K562 (cell line): ENCODE measurements around the gene ZFP64. TPM values are rescaled to one million over a fixed set of nuclear protein-coding genes. Genes with fewer than 3 reads are reported as not detected.
A peak's percentile ranks its signal among the peaks of the same experiment; 100 is the strongest.

Experiments
- HDAC2 ChIP-seq: fragments of 450-650 bp; IDR thresholded peaks from 2 replicates; pipeline ENCODE4 v1.6.1; 2016; ENCODE audit warnings: mild to moderate bottlenecking
- HES1 ChIP-seq: fragments of 450-650 bp; IDR thresholded peaks from 2 replicates; pipeline ENCODE4 v1.6.1; 2016; ENCODE audit warnings: low read depth, mild to moderate bottlenecking, moderate library complexity
- KLF13 ChIP-seq: fragments of 450-650 bp; IDR thresholded peaks from 2 replicates; pipeline ENCODE4 v1.6.1; 2016; ENCODE audit warnings: missing genetic modification characterization, low read depth, mild to moderate bottlenecking, missing compliant biosample characterization, moderate library complexity, borderline replicate concordance
- MED1 ChIP-seq: sonication (generic); formaldehyde crosslinking; IDR thresholded peaks from 2 replicates; pipeline ENCODE4 v1.8.1; 2023; ENCODE audit warnings: missing genetic modification reagents, borderline replicate concordance
- MEIS2 ChIP-seq: fragments of 450-650 bp; IDR thresholded peaks from 2 replicates; pipeline ENCODE4 v1.6.1; 2014; ENCODE audit warnings: mild to moderate bottlenecking; ENCODE audit not compliant: partially characterized antibody
- MYBL2 ChIP-seq, 2 experiments: fragments of 450-650 bp in 1 of 2; sonication (generic) in 1 of 2; formaldehyde crosslinking in 1 of 2; IDR thresholded peaks; 2 replicates each; pipeline versions ENCODE4 v1.6.1 to v1.8.1; 2017 to 2022; ENCODE audit warnings: borderline replicate concordance in 1 of 2, inconsistent platforms in 1 of 2, low read depth in 1 of 2, mild to moderate bottlenecking in 1 of 2, missing genetic modification reagents in 1 of 2, moderate library complexity in 1 of 2
- NR1H2 ChIP-seq: sonication (generic); formaldehyde crosslinking; IDR thresholded peaks from 2 replicates; pipeline ENCODE4 v1.4.0; 2020; ENCODE audit warnings: mild to moderate bottlenecking, missing genetic modification reagents
- PHF20 ChIP-seq: fragments of 450-650 bp; IDR thresholded peaks from 2 replicates; pipeline ENCODE4 v1.6.1; 2018; ENCODE audit not compliant: partially characterized antibody
- POLR2G ChIP-seq: fragments of 200-400 bp; formaldehyde crosslinking; IDR thresholded peaks from 2 replicates; pipeline ENCODE4 v1.6.1; 2017; ENCODE audit warnings: low read depth, mild to moderate bottlenecking, antibody characterized with exemption, low read length, moderate library complexity
- POLR3G ChIP-seq: IDR thresholded peaks from 2 replicates; pipeline ENCODE4 v1.6.1; 2011; ENCODE audit not compliant: insufficient read length, insufficient replicate concordance; ENCODE audit errors: extremely low read depth
- ZKSCAN1 ChIP-seq: fragments of 150-350 bp; IDR thresholded peaks from 2 replicates; pipeline ENCODE4 v1.6.1; 2016; ENCODE audit warnings: low read depth, low read length
- ZNF212 ChIP-seq: fragments of 450-650 bp; formaldehyde crosslinking; IDR thresholded peaks from 2 replicates; pipeline ENCODE4 v1.4.0; 2020; ENCODE audit warnings: mild to moderate bottlenecking
- polyA plus RNA-seq, 8 experiments: library from polyadenylated mRNA; depleted of rRNA in 4 of 8; stranded (reverse) in 5 of 8; unstranded in 3 of 8; fragments of >200 nt; fragmentation: Nextera tagmentation in 2 of 8; fragmentation: Illumina TruSeq in 1 of 8; extraction: Ambion mirVana in 2 of 8; extraction: Trizol in 1 of 8; gene quantifications; 2 replicates each; pipeline versions ENCODE4 v1.2.1 to v1.2.3, GENCODE V29; 2011 to 2014; ENCODE audit warnings: inconsistent platforms in 1 of 8, missing spikeins in 1 of 8
- total RNA-seq, 7 experiments: library from RNA; depleted of rRNA in 6 of 7; stranded (reverse); fragments of >200 nt in 6 of 7; fragmentation: Illumina TruSeq in 2 of 7; extraction: Trizol in 2 of 7; gene quantifications; 2 replicates each; pipeline versions ENCODE4 v1.2.1 to v1.2.3, GENCODE V29; 2011 to 2021; ENCODE audit warnings: low replicate concordance in 1 of 7
- TF ChIP-seq, protein P1 (sequence below): fragments of 250-450 bp; sonication (Bioruptor Pico); IDR thresholded peaks from 2 replicates; pipeline ENCODE4 v1.8.0; 2022; ENCODE audit warnings: inconsistent platforms
- TF ChIP-seq, protein P2 (sequence below): fragments of 450-650 bp; IDR thresholded peaks from 2 replicates; pipeline ENCODE4 v1.6.1; 2017; ENCODE audit warnings: antibody characterized with exemption
- TF ChIP-seq, protein P3 (sequence below): sonication (generic); formaldehyde crosslinking; IDR thresholded peaks from 2 replicates; pipeline ENCODE4 v1.8.0; 2022; ENCODE audit warnings: mild to moderate bottlenecking, missing genetic modification reagents
- TF ChIP-seq, protein P4 (sequence below): fragments of 250-450 bp; sonication (Bioruptor Pico); IDR thresholded peaks from 2 replicates; pipeline ENCODE4 v1.9.0; 2021; ENCODE audit warnings: mild to moderate bottlenecking, inconsistent platforms

Gene ZFP64
- total and polyA plus RNA-seq, 9 of the 15 experiments (the other 6 are each of a cell fraction or from before 2014, with no cell fraction given) = 1.4 to 13.4 (median 7.0) TPM

GRCh38 chr20:52191132-52191915 is at the start of gene ZFP64 (continued):
- TF ChIP-seq, protein P1, sequence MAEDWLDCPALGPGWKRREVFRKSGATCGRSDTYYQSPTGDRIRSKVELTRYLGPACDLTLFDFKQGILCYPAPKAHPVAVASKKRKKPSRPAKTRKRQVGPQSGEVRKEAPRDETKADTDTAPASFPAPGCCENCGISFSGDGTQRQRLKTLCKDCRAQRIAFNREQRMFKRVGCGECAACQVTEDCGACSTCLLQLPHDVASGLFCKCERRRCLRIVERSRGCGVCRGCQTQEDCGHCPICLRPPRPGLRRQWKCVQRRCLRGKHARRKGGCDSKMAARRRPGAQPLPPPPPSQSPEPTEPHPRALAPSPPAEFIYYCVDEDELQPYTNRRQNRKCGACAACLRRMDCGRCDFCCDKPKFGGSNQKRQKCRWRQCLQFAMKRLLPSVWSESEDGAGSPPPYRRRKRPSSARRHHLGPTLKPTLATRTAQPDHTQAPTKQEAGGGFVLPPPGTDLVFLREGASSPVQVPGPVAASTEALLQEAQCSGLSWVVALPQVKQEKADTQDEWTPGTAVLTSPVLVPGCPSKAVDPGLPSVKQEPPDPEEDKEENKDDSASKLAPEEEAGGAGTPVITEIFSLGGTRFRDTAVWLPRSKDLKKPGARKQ (CRISPR knock-in tag) = no peak
- TF ChIP-seq, protein P2, sequence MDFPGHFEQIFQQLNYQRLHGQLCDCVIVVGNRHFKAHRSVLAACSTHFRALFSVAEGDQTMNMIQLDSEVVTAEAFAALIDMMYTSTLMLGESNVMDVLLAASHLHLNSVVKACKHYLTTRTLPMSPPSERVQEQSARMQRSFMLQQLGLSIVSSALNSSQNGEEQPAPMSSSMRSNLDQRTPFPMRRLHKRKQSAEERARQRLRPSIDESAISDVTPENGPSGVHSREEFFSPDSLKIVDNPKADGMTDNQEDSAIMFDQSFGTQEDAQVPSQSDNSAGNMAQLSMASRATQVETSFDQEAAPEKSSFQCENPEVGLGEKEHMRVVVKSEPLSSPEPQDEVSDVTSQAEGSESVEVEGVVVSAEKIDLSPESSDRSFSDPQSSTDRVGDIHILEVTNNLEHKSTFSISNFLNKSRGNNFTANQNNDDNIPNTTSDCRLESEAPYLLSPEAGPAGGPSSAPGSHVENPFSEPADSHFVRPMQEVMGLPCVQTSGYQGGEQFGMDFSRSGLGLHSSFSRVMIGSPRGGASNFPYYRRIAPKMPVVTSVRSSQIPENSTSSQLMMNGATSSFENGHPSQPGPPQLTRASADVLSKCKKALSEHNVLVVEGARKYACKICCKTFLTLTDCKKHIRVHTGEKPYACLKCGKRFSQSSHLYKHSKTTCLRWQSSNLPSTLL = no peak
- TF ChIP-seq POLR3G = no peak
- peak; percentile 72 for TF ChIP-seq PHF20
- TF ChIP-seq POLR2G = peak; percentile 94
- no peak for TF ChIP-seq HES1
- TF ChIP-seq ZKSCAN1 = no peak; the same call in 1 of the 2 replicates
- TF ChIP-seq HDAC2 = 0 out of 2 replicates have a peak, but pooled peaks have one; percentile 18
- no peak for TF ChIP-seq KLF13 (tag)
- no peak for TF ChIP-seq MEIS2
- TF ChIP-seq NR1H2 (CRISPR knock-in tag) = no peak
- TF ChIP-seq MED1 (CRISPR knock-in tag) = no peak
- TF ChIP-seq, protein P3, sequence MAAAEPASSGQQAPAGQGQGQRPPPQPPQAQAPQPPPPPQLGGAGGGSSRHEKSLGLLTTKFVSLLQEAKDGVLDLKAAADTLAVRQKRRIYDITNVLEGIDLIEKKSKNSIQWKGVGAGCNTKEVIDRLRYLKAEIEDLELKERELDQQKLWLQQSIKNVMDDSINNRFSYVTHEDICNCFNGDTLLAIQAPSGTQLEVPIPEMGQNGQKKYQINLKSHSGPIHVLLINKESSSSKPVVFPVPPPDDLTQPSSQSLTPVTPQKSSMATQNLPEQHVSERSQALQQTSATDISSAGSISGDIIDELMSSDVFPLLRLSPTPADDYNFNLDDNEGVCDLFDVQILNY (CRISPR knock-in tag) = no peak
- TF ChIP-seq, protein P4, sequence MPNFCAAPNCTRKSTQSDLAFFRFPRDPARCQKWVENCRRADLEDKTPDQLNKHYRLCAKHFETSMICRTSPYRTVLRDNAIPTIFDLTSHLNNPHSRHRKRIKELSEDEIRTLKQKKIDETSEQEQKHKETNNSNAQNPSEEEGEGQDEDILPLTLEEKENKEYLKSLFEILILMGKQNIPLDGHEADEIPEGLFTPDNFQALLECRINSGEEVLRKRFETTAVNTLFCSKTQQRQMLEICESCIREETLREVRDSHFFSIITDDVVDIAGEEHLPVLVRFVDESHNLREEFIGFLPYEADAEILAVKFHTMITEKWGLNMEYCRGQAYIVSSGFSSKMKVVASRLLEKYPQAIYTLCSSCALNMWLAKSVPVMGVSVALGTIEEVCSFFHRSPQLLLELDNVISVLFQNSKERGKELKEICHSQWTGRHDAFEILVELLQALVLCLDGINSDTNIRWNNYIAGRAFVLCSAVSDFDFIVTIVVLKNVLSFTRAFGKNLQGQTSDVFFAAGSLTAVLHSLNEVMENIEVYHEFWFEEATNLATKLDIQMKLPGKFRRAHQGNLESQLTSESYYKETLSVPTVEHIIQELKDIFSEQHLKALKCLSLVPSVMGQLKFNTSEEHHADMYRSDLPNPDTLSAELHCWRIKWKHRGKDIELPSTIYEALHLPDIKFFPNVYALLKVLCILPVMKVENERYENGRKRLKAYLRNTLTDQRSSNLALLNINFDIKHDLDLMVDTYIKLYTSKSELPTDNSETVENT (CRISPR knock-in tag) = no peak
- TF ChIP-seq ZNF212 (CRISPR knock-in tag) = no peak
- no peak for TF ChIP-seq MYBL2 (IDR thresholded peaks at IDR 0.05; ENCODE audit: low read depth)
- no peak for TF ChIP-seq MYBL2 (CRISPR knock-in tag; IDR thresholded peaks at IDR 0.05; ENCODE audit: borderline replicate concordance)
